GM21526 (cell line): ENCODE data around the gene IPO11.
"Not testable (repeated sequence)": the region's sequence is repeated elsewhere in the genome, so short reads cannot be mapped to it uniquely, and the experiment has no call there.

Experiments used
- ATAC-seq: cut with Tn5 transposase; IDR thresholded peaks from one replicate; pipeline ENCODE4 v1.9.1; 2021; ENCODE audit warnings: moderate library complexity; ENCODE audit not compliant: unreplicated experiment, low FRiP score

Gene IPO11

GRCh38 chr5:62631909-62632580 lies 219.5 kb downstream of the IPO11 start:
- no peak for ATAC-seq

- no peak for ATAC-seq
Measured at GRCh38 chr5:62633243-62633642, 220.7 kb downstream of the IPO11 start.

- ATAC-seq = no peak
Measured at GRCh38 chr5:62640446-62640845, 227.9 kb downstream of the IPO11 start.

GRCh38 chr5:62642468-62642867 lies 229.9 kb downstream of the IPO11 start:
- no peak for ATAC-seq

- no peak for ATAC-seq
Measured at GRCh38 chr5:62643556-62644451, 231.2 kb downstream of the IPO11 start.

GRCh38 chr5:62645223-62645622 lies 232.7 kb downstream of the IPO11 start:
- ATAC-seq = no peak

GRCh38 chr5:62647241-62647640 lies 234.7 kb downstream of the IPO11 start:
- ATAC-seq = no peak

- ATAC-seq = no peak
Measured at GRCh38 chr5:62649025-62649424, 236.5 kb downstream of the IPO11 start.

GRCh38 chr5:62649476-62650113 lies 237.0 kb downstream of the IPO11 start:
- ATAC-seq = no peak

- no peak for ATAC-seq
Measured at GRCh38 chr5:62650197-62650596, 237.6 kb downstream of the IPO11 start.

- ATAC-seq = no peak
Measured at GRCh38 chr5:62652225-62652624, 239.7 kb downstream of the IPO11 start.

- ATAC-seq = no peak
Measured at GRCh38 chr5:62653001-62653863, 240.7 kb downstream of the IPO11 start.

GRCh38 chr5:62653864-62654575 lies 241.5 kb downstream of the IPO11 start:
- ATAC-seq = no peak

- ATAC-seq = not testable (repeated sequence)
Measured at GRCh38 chr5:62657772-62658171, 245.2 kb downstream of the IPO11 start.

GRCh38 chr5:62661126-62661525 lies 248.6 kb downstream of the IPO11 start:
- no peak for ATAC-seq

- no peak for ATAC-seq
Measured at GRCh38 chr5:62662521-62662920, 250.0 kb downstream of the IPO11 start.

- no peak for ATAC-seq
Measured at GRCh38 chr5:62671479-62671878, 258.9 kb downstream of the IPO11 start.

- not testable (repeated sequence) for ATAC-seq
Measured at GRCh38 chr5:62676596-62676995, 264.0 kb downstream of the IPO11 start.
